ENCODE results near the gene PCOLCE2.
"Not testable (repeated sequence)": the region's sequence is repeated elsewhere in the genome, so short reads cannot be mapped to it uniquely, and the experiment has no call there.

Gene PCOLCE2

DNA sequence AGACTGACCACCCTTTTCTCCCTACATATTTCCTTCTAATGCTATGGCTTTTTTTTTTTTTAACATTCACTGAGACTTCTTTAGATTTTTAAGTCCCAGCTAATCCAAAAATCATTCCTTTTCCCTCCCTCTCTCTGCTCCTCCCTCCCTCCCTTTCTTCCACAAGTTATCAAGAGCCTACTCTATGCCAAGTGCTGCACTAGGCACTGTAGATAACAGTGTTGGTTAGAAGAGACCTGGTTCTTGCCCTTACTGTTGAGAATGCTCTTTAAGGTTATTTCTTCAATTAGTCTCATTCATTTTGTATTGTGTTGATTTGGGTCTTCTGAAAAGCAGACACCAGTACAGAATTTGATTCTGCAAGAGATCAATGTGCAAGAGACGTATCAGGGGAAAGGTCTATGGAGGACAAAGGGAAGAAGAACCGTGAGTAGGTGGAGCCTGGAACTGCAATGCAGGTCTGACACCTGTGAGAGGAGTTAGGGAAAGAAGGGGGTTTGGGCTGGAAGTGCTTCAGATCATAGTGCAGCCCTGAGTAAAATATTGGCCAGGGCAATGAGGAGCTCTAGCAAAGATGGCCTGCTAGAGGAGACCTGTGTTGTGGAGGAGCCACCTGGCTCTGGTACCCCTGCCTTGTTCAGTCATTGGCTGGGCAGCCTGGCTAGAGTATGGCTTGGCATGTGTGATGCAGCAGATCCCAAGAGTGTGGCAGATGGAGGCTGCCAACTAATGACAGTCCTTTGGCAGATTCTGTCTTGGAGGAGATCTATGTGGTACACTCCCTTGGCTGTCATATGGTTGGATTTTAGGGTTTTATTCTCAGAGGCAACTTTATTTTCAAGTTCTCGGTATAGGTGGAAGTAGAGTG lies 9.7 kb upstream of the PCOLCE2 start:
- no peak for DNase-seq

DNA sequence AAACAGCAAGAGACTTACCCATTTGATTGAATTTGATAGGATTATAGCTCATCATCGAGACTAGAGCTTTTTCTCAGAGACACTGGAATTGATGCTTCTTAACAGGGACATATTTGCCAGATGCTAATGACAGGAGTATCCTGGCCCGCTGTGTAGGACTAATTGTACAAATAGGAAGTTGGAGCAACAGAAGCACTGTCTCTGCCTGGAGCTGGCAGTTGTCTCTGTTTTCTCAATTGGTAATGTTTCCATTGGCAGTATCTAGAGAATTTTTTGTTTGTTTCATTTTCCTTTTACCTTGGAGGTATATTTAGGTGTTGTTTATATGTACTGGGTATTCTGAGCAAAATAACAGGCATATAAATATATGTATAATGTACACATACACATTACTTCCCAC lies 8.9 kb upstream of the PCOLCE2 start:
- DNase-seq, result no peak

DNA sequence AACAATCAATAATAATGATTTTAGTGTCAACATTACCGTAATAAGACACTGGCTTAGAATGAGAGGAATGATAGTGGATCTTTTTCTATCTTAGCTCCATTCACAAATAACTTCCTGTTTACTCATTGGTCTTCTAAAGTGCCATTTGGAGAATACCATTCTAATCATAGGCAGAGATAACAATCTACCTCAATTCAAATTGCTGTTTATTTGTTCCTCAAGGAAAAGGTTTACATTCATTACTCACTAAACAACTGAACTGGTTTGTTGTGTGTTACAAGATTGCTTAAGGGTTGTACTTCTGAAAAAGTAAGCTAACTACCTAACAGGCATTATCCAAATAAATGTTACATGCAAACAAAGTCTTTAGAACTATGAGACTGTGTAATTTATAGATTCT lies 8.1 kb upstream of the PCOLCE2 start:
- no peak for DNase-seq

DNA sequence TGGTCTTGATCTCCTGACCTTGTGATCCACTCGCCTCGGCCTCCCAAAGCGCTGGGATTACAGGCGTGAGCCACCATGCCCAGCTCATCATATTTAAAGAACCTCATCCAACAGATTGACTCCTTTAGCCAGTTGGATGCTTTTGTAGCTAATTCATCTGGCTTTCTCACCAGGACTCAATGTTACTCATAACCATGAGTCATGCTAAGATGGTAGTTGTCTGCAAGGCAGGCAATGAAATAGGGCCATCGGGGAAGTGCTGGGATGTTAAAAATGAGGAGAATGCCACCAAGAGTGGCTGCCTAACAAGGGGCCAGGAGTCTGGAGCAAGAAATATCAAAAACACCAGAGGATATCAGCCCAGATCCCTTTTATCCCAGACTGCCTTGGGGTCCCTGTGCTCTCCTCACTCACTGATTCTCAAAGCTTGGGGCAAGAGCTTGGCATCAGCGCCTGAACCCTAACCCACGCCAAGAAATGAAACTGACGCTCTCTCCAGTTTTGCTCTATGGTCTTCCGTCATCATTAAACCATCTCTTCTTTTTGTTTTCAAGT lies 7.4 kb upstream of the PCOLCE2 start:
- DNase-seq, result no peak

DNA sequence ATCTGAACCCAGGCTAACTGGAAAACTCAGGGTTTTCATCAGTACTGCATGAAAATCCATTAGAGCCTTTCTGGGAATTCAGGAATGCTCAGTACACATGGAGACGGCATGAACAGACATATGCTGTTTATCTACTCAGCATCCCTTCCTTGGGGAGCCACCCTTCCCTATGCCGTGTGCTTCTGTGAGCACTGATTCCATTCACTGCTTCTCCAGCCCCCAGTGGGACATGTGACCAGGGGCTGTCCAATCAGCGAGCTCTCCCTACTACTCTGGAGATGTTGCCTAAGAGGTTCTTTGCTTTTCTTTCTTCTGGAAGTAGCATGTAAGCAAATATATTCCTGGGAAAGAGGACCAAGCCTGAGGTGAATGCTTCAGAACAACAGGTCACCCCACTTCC lies 5.6 kb upstream of the PCOLCE2 start:
- DNase-seq, result no peak

DNA sequence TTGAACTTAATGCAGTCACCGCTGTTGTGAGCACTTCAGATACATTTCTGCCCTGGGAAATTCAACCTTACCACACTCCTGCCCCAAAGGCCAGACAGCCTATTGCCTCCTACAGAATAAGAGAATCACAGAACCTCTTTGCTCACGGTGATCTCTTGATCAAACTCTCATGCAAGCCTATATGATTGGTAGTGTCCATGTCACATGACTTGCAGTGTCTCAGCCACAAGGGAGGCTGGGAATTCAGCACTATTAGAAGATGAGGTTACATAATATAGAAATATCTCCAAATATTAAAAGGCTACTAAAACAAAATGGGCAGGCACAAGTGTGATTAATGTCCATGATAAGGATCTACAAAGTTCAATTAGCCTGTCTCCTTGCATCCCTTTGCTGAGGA lies 3.8 kb upstream of the PCOLCE2 start:
- no peak for DNase-seq

DNA sequence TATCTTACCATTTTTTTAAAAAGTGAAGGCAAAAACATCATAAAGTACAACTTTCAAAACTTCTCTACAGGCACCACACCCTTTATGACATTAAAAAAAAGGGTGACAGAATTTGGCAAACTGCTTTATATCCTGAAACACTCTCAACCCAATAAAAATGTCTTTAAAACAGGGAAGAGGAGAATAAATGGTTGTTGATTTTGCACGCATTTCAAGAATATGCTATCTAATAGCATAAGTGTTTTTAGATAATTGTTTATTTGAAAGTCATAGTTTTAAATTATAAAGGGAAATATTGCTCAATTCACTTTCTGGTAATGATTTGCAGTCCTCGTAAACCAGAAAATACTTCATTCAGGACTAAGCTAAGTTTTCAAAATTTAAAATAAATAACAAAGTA lies 1.7 kb upstream of the PCOLCE2 start:
- DNase-seq, result no peak

DNA sequence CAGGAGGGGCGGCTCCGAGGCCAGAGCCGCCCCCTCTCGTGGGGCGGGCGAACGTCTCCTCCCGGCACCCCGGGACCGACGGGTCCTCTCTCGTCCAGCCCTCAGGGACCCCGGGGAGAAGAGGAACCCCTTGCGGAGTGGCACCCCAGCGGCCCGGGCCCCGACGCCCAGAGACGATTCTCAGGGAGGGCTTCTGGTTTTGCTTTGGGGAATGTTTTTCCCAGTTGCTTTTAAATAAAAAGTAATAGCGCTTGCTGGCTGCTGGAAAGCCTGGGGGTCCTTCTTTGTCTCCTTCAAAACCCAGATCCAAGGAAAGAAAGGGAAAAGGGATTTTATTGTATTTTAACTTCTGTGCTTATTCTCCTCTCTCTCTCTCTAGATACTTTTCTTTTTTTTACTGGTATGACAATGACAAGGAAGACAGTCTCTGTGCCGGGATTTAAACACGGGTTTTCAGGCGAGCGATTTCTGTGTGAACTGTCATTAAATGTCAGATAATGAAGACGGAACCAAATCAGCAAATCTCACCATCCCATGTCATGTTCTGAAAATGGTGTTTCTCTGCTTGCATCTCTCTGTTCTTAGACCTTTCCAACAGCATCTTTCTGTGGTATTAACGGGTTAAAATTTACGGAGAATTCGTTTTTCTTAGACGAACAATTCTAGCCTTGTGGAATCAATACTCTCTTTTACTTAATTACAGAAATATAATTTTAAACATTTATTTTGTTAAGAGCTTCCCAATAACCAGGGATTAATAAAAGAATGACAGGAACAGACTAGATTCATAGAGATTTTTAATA lies 530 bp upstream of the PCOLCE2 start:
- DNase-seq, result no peak

DNA sequence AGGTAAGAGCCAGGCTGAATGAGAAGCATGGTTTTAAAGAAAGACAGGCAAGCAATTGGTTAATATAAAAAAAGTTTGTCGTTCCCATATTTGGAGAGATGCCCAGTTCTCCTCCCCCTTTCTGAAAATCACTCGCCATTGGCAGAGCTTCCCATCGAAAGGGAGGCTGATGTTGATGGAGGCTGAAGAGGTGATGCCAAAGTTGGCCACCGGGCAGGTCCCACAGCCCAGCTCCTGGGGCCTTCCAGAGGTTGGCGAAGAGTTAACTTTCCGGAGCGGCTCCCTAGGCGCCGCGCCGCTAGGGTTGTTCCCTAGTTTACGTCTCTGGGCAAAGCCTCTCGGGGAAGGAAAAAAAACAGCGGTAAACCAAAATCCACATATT lies 793 bp downstream of the PCOLCE2 start:
- no peak for DNase-seq

DNA sequence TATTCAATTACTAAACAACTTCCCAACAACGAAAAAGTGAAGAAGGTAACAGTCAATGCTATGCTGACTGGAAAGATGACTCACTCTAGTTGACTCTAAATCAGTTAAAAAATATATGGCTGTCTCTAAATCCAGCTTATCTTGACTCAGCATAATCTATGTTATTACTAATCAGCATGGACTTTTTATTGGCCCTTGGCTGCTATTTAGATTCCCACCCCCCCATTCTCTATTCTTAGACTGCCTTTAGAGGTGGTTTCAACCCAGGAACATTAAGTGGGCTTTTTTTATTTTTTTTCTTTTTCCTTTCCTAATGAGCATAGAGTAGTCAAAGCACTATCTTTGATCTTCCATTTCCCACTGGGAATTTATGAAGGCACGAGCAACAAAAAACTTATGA lies 1.9 kb downstream of the PCOLCE2 start:
- DNase-seq, result no peak

DNA sequence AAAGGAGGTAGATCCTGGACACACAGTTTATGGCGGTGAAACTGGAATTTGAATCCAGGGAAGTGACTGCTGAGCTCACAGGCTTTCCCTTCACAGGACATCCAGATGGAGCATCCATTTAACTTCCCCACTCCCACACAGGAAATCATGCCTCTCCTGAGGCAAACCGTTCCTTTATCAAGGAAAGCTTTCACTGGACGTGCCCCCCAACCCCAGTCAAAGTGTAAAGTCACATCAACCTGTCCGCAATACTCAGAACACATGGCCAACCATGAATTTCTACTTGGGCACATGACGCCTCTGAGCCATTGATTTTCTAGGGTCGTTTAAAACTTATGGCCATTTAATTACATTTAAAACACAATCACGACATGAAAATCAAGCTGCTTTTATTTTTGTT lies 2.9 kb downstream of the PCOLCE2 start:
- no peak for DNase-seq

DNA sequence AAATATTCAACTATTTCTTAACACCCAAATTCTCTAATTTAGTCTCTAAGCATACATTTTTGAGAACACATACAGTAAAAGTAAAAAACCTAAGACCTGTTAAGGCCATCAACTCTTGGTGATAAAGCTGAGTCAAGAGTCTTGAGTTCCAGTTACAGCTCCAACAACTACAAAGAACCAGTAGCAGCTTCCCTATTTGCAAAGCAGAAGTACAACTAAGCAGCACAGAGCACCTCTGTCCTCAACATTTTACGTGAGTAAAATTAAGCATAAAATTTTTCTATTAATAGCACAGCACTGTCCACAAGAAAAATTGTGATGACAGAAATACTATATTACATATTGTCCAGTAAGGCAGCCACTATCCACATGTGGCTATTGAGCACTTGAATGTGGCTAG lies 4.4 kb downstream of the PCOLCE2 start:
- DNase-seq, result no peak

DNA sequence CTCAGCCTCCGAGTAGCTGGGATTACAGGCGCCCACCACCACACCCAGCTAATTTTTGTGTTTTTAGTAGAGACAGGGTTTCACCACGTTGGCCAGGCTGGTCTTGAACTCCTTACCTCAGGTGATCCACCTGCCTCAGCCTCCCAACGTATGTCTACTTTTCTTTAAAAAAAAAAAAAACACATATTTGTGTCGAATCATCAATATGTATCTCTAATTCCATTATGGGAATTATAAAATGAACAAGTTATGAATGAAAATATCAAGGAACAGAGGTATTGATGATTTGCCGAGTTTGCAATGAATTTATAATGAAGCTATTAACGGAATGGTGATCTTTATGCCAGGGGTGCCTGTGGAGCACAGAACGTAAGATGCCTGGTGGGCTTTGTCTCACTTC lies 5.3 kb downstream of the PCOLCE2 start:
- not testable (repeated sequence) for DNase-seq

DNA sequence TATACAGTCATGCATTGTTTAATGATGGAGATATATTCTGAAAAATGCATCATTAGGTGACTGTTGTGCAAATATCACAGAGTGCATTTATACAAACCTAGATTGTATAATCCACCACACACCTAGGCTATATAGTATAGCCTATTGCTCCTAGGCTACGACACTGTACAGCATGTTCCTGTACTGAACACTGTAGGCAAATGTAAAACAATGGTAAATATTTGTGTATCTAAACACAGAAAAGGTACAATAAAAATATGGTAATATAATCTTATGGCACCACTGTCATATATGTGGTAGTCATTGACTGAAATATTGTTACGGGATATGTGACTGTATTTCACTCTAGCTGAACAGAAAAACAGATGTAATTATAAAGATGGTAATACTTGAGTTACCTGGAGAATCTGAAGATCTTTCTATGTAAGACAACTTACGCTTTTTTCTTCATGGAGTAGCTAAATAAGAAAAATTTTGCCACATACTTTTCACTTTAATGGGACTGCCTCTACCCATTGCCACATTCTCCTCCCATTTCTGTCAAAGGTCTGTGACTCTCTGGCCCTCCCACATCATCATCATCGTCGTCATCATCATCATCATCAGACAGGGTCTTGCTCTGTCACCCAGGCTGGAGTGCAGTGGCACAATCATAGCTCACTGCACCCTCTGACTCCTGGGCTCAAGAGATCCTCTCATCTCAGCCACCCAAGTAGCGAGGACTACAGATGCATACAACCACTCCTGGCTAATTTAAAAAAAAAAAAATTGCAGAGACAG lies 7.2 kb downstream of the PCOLCE2 start:
- no peak for DNase-seq

DNA sequence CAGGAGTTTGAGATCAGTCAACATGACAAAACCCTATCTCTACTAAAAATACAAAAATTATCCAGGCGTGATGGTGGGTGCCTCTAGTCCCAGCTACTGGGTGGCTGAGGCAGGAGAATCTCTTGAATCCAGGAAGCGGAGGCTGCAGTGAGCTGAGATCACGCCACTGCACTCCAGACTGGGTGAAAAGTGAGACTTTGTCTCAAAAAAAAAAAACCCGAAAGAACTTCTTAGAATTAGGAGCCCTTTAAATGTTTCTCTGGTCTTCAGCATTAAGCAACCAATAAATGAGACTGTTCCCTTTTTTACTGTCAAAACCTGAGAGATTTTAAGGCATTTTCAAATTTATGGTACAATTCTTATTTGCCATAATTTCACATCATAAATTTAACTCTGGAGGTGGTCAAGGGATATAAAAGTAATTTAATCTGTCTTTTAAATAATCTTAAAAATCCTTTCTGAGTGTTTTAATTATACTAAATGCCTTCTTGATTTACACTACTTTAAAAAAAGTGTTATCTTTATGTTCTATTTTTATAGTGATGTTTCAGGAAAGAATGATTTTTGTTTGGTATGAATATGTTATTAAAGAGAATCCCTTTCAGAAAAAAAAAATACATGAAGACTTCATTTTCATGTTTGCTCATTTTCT lies 10.1 kb downstream of the PCOLCE2 start:
- DNase-seq, result no peak

DNA sequence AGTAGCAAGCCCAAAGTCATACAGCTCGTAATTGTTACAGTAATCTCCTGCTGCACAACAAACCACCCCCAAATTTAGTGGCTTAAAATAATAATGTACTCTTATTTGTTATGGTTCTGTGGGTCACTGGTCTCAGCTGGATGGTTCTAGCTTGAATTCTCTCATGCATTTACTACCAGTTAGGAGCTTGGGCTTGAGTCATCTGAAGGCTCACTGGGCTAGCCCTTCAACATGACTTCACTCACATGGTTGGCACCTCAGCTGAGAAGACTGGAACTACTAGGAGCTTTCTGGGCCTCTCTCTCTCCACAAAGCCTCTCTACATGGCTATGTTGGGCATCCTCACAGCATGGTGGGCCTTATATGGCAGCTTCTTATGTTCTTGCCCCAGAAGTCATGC lies 12.5 kb downstream of the PCOLCE2 start:
- DNase-seq, result no peak

DNA sequence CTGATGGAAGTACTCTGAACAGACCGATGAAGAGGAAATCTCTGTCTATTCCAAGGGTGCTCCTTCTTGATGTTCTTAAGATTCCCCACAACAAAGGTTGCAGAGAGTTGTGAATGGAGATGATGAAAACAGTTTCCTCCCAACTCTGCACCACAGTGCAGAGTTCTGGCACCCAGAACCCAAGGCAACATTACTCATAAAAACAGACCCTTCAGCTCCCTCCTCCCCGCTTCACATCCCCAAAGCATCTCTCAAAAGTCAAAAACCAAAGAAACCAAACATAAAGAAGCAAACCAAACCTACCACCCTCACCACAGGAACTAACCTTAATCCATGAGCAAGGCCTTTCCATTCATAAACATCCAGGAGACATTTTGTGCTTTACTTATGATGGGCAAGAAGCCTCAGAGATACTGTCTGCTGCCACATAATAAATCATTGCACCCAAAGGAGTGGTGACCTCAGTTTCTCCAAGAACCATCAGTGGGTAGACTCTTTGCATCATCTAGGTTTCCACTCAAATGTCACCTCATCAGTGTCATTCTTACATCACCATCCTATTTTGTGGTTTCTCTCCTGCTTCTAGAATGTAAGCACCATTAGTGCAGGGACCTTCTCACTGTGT lies 13.2 kb downstream of the PCOLCE2 start:
- DNase-seq, result no peak

DNA sequence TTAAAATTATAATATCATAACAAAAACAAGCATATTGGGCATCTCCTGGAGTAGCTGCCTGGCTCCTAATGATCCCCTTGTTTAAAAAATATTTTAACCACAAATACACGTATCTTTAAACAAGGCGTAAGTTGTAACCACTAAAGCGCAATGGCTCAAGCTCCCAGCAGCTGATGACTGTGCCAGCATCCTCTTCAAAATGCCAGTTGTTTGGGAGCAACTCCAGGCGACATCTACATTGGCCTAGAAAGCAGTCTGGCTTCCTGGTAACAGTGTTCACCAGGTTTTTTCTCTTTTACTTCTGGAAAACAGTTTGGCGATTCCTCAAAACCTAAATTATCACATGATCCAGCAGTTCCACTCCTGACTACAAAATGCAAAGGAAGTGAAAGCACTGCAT lies 13.8 kb downstream of the PCOLCE2 start:
- DNase-seq, result no peak

DNA sequence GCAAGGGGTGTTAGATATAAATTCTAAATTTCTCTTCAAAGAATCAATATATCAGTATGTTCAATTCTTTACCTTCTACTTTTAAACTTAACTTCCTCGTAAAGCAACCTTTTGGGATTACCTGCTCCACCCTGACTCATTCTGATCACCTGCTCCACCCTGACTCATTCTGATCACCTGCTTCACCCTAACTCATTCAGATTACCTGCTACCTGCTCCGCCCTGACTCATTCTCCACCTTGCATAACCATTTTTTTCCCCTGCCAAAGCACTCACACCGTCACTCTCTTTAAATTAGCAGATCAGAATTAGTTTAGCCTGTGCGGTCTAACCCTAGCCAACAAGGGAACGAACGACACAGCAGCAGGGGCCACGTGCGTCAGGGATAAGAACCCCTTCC lies 20.5 kb downstream of the PCOLCE2 start:
- DNase-seq, result not testable (repeated sequence)

DNA sequence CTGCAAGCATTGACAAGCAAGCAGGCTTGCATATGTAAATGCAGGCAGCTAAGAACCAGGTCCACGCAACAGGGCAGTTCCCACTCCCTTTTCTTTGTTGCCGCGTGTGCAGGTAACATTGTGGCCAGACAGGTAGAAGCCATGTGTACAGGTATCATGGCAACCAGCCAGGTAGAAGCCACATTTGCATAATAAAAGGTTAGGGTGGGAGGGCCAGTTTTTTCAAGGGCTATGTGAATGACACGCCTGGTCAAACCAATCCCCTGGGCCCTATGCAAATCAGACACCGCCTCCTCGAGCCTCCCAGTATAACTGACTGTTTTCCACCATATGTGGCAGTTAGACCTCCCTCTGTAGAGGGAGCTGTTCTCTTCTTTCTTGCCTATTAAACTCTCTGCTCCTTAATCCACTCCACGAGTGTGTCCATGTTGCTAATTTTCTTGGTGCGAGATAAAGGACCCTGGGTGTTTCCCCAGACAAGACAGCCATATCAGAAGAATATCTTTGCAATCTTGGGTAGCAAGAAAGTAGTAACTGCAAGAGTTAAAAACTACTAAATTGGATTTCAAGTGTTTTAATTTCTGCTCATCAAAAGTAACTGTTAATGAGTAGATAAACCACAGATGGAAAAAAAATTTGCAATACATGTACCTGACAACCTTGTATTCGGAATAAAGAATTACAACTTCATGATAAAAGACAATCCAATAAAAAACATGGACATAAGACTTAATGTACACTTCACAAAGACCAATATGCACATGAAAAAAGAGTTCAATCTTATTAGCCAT lies 21.8 kb downstream of the PCOLCE2 start:
- no peak for DNase-seq
